CD4-positive, alpha-beta T cell treated with Interleukin-17A for 1 hour (primary cell): ENCODE data around the gene GMDS.
"Not testable (repeated sequence)": the region's sequence is repeated elsewhere in the genome, so short reads cannot be mapped to it uniquely, and the experiment has no call there.

Experiments used
- DNase-seq: peaks from one replicate; pipeline ENCODE4 v3.0.0-alpha.2; 2020

Gene GMDS

GRCh38 chr6:1849691-1850090, 395.7 kb downstream of the GMDS start:
- DNase-seq = no peak

GRCh38 chr6:1848752-1849151, 396.7 kb downstream of the GMDS start:
- no peak for DNase-seq

GRCh38 chr6:1846611-1847010, 398.8 kb downstream of the GMDS start:
- no peak for DNase-seq

- DNase-seq = not testable (repeated sequence)
Observed at GRCh38 chr6:1845543-1845942, 399.9 kb downstream of the GMDS start.

- DNase-seq = no peak
Observed at GRCh38 chr6:1842334-1842733, 403.1 kb downstream of the GMDS start.

GRCh38 chr6:1841136-1841535, 404.3 kb downstream of the GMDS start:
- DNase-seq = no peak

GRCh38 chr6:1840491-1841121, 404.8 kb downstream of the GMDS start:
- no peak for DNase-seq

GRCh38 chr6:1839361-1839760, 406.0 kb downstream of the GMDS start:
- no peak for DNase-seq

GRCh38 chr6:1838604-1839213, 406.7 kb downstream of the GMDS start:
- DNase-seq = no peak

GRCh38 chr6:1837826-1838225, 407.6 kb downstream of the GMDS start:
- no peak for DNase-seq

GRCh38 chr6:1836690-1837089, 408.7 kb downstream of the GMDS start:
- DNase-seq = no peak

- no peak for DNase-seq
Observed at GRCh38 chr6:1834646-1835516, 410.5 kb downstream of the GMDS start.

GRCh38 chr6:1834207-1834606, 411.2 kb downstream of the GMDS start:
- DNase-seq = no peak

- no peak for DNase-seq
Observed at GRCh38 chr6:1832844-1833787, 412.3 kb downstream of the GMDS start.

- no peak for DNase-seq
Observed at GRCh38 chr6:1832358-1832757, 413.0 kb downstream of the GMDS start.

GRCh38 chr6:1827984-1828793, 417.2 kb downstream of the GMDS start:
- DNase-seq = no peak

- no peak for DNase-seq
Observed at GRCh38 chr6:1825926-1826325, 419.5 kb downstream of the GMDS start.

- DNase-seq = no peak
Observed at GRCh38 chr6:1825277-1825676, 420.1 kb downstream of the GMDS start.

- DNase-seq = no peak
Observed at GRCh38 chr6:1821513-1822183, 423.8 kb downstream of the GMDS start.

GRCh38 chr6:1821164-1821512, 424.3 kb downstream of the GMDS start:
- DNase-seq = no peak

GRCh38 chr6:1820714-1821113, 424.7 kb downstream of the GMDS start:
- DNase-seq = no peak

- DNase-seq = no peak
Observed at GRCh38 chr6:1820165-1820564, 425.2 kb downstream of the GMDS start.
